Measurements from ENCODE around the gene LIM2. TPM values are rescaled to one million over a fixed set of nuclear protein-coding genes. Genes with fewer than 3 reads are reported as not detected.

The LIM2 gene
- total and polyA plus RNA-seq, 9 of the 15 experiments (the other 6 are each of a cell fraction or from before 2014, with no cell fraction given) = 0.07 to 0.45 (median 0.18) TPM; not detected in 4

DNA sequence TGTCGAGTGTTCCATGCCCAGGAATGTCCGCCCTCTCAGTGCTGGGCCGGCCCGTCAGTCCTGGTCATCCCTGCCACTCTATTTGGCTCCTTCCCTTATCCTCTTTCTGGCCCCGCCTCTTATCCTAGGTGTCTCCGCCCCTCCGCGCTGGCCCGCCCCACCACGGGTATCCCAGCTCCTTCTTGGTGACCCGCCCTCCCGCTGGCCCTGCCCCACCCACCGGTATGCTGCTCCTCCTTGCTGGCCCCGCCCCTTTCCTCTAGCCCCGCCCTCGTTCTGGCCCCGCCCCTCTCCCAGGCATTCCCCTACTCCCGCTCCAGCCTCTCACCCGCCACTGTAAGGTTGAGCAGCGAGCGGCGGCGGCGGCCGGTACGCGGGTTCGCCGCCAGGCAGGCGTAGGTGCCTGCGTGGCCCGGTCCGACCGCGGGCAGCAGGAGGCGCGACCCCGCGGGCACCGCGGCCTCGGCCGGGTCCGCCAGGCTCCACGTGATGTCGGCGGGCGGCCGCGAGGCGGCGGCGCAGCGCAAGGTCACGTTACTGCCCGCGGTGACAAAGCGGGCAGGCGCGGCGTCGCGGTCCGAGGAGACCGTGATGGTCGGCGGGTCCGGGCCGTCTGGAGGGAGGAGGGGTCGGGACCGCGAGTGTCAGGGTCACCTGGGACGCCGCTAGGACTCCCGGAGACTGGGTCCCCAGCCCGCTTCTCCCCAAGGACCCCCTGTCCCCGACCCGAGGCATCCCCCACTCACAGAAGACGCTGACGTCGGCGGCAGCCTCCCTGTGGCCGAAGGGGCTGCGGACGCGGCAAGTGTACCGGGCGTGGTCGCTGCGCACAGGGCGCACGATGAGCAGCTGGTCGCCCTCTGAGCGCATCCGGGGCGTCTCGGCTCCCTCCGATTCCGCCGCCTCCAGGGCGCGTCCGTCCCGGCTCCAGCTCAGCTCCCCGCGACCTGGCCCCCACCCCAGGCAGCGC, 47.8 kb downstream of the LIM2 start (continued):
- TF ChIP-seq, protein P1, sequence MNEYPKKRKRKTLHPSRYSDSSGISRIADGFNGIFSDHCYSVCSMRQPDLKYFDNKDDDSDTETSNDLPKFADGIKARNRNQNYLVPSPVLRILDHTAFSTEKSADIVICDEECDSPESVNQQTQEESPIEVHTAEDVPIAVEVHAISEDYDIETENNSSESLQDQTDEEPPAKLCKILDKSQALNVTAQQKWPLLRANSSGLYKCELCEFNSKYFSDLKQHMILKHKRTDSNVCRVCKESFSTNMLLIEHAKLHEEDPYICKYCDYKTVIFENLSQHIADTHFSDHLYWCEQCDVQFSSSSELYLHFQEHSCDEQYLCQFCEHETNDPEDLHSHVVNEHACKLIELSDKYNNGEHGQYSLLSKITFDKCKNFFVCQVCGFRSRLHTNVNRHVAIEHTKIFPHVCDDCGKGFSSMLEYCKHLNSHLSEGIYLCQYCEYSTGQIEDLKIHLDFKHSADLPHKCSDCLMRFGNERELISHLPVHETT (CRISPR knock-in tag; conservative IDR thresholded peaks at IDR 0.05 in 1 of 2, IDR thresholded peaks at IDR 0.05 in 1 of 2) = peak in 1 of 2 experiments; percentile 94; a peak in 2 of 4 replicates
- TF ChIP-seq POLR3A (IDR thresholded peaks at IDR 0.05; ENCODE audit: borderline replicate concordance, extremely low read depth, insufficient read depth, insufficient read length) (no peak), ZNF785 (CRISPR knock-in tag; IDR thresholded peaks at IDR 0.05) (no peak), ZNF133 (CRISPR knock-in tag; IDR thresholded peaks at IDR 0.05) (no peak), TAL1 (IDR thresholded peaks at IDR 0.05) (no peak), CHD4 (IDR thresholded peaks at IDR 0.05; ENCODE audit: insufficient read depth, insufficient replicate concordance, low read depth, low read length, poor library complexity, severe bottlenecking) (no peak), ZBTB17 (CRISPR knock-in tag; IDR thresholded peaks at IDR 0.05) (no peak), GTF2B (IDR thresholded peaks at IDR 0.05; ENCODE audit: extremely low read depth, insufficient read length) (no peak), ZNF324 (CRISPR knock-in tag; IDR thresholded peaks at IDR 0.05) (no peak), ZNF3 (CRISPR knock-in tag; IDR thresholded peaks at IDR 0.05) (no peak), HNRNPUL1 (IDR thresholded peaks at IDR 0.05; ENCODE audit: low read length) (no peak), MYBL2 (IDR thresholded peaks at IDR 0.05; ENCODE audit: low read depth) (no peak), MYBL2 (CRISPR knock-in tag; IDR thresholded peaks at IDR 0.05; ENCODE audit: borderline replicate concordance) (no peak), GATA2 (CRISPR knock-in tag; IDR thresholded peaks at IDR 0.05) (no peak), ZNF224 (CRISPR knock-in tag; IDR thresholded peaks at IDR 0.05) (no peak), POU5F1 (IDR thresholded peaks at IDR 0.05; ENCODE audit: borderline replicate concordance, low read depth, low read length, partially characterized antibody) (no peak), EHMT2 (IDR thresholded peaks at IDR 0.05) (no peak), BRD4 (IDR thresholded peaks at IDR 0.05) (no peak)
- TF ChIP-seq, protein P2, sequence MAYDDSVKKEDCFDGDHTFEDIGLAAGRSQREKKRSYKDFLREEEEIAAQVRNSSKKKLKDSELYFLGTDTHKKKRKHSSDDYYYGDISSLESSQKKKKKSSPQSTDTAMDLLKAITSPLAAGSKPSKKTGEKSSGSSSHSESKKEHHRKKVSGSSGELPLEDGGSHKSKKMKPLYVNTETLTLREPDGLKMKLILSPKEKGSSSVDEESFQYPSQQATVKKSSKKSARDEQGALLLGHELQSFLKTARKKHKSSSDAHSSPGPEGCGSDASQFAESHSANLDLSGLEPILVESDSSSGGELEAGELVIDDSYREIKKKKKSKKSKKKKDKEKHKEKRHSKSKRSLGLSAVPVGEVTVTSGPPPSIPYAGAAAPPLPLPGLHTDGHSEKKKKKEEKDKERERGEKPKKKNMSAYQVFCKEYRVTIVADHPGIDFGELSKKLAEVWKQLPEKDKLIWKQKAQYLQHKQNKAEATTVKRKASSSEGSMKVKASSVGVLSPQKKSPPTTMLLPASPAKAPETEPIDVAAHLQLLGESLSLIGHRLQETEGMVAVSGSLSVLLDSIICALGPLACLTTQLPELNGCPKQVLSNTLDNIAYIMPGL (CRISPR knock-in tag; IDR thresholded peaks at IDR 0.05) = no peak; the same call in 1 of the 2 replicates
- TF ChIP-seq, protein P3, sequence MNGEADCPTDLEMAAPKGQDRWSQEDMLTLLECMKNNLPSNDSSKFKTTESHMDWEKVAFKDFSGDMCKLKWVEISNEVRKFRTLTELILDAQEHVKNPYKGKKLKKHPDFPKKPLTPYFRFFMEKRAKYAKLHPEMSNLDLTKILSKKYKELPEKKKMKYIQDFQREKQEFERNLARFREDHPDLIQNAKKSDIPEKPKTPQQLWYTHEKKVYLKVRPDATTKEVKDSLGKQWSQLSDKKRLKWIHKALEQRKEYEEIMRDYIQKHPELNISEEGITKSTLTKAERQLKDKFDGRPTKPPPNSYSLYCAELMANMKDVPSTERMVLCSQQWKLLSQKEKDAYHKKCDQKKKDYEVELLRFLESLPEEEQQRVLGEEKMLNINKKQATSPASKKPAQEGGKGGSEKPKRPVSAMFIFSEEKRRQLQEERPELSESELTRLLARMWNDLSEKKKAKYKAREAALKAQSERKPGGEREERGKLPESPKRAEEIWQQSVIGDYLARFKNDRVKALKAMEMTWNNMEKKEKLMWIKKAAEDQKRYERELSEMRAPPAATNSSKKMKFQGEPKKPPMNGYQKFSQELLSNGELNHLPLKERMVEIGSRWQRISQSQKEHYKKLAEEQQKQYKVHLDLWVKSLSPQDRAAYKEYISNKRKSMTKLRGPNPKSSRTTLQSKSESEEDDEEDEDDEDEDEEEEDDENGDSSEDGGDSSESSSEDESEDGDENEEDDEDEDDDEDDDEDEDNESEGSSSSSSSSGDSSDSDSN (IDR thresholded peaks at IDR 0.05; ENCODE audit: borderline replicate concordance in 1 of 2, low read depth in 2 of 2, low read length in 2 of 2) = peak in 1 of 2 experiments; percentile 54; a peak in 1 of 4 replicates
